ENCODE measurements around the gene OR2K2. TPM values are rescaled to one million over a fixed set of nuclear protein-coding genes. Genes with fewer than 3 reads are reported as not detected.

The OR2K2 gene
- total and polyA plus RNA-seq, 9 of the 15 experiments (the other 6 are each of a cell fraction or from before 2014, with no cell fraction given): not detected

GRCh38 chr9:111300140-111300735, 29.8 kb downstream of the OR2K2 start:
- no peaks in the 10 kb centered on the region for H3K79me2 ChIP-seq (ENCODE audit: control insufficient read depth, insufficient read depth, low read length)
- no peak overlapping the region for H3K9ac ChIP-seq (ENCODE audit: insufficient read depth in 1 of 2, low read depth in 2 of 2, low read length in 2 of 2)
- no peak overlapping the region for H3K4me2 ChIP-seq (ENCODE audit: insufficient read depth, low read length)
- H4K20me1 ChIP-seq (replicated peaks; ENCODE audit: control insufficient read depth, insufficient read depth, low read length): no peaks in the 10 kb centered on the region
- 0% methylated on average over 4 of the region's 4 CpGs for WGBS (ENCODE audit: insufficient coverage, low coverage, missing lambda C conversion rate)
- ChIA-PET POLR2A (no interaction called here), CTCF (ENCODE audit: low intra/inter-chr PET ratio) (interaction anchor here (0.6 kb wide), 1 partner anchor 1083 kb away, joined by 3 read pairs; no protein-coding TSS in a partner anchor)
- H3K9me3 ChIP-seq (replicated peaks; ENCODE audit: control insufficient read depth, insufficient read depth, low read depth, low read length): no peaks in the 10 kb centered on the region
- H3K4me1 ChIP-seq (replicated peaks in 1 of 2; ENCODE audit: control insufficient read depth in 2 of 2, insufficient read depth in 2 of 2, low read length in 2 of 2): no peaks in the 10 kb centered on the region
- in situ Hi-C loops (cut with MboI) (no loop called here), intact Hi-C loops (cut with micrococcal nuclease) (loop anchor here (10.0 kb wide), 3 partner anchors 665 to 1115 kb away; no protein-coding TSS in a partner anchor)
- no peaks in the 10 kb centered on the region for H3K36me3 ChIP-seq (ENCODE audit: control insufficient read depth, insufficient read depth, low read length)
- no peaks in the 10 kb centered on the region for H3K27me3 ChIP-seq (ENCODE audit: control insufficient read depth in 2 of 2, insufficient read depth in 2 of 2, low read length in 2 of 2)
- peak in 2 of 3 experiments; percentile 2 to 17; a peak in 1 of 6 replicates for TF ChIP-seq CTCF (IDR thresholded peaks at IDR 0.05 in 2 of 3, conservative IDR thresholded peaks at IDR 0.05 in 1 of 3; ENCODE audit: insufficient read depth in 2 of 3, low read depth in 1 of 3, low read length in 3 of 3)
- no peak for TF ChIP-seq YY1 (IDR thresholded peaks at IDR 0.05; ENCODE audit: borderline replicate concordance in 1 of 3, control insufficient read depth in 1 of 3, extremely low read depth in 1 of 3, insufficient read depth in 3 of 3, insufficient read length in 1 of 3, insufficient replicate concordance in 2 of 3, low read depth in 1 of 3, low read length in 2 of 3)
- TF ChIP-seq RAD21 (CRISPR knock-in tag; conservative IDR thresholded peaks at IDR 0.05 in 1 of 2, IDR thresholded peaks at IDR 0.05 in 1 of 2): 0 out of 4 replicates have a peak, but pooled peaks of 1 of the 2 experiments have one; percentile 15
- FAIRE-seq: no peak
- no peak overlapping the region for H3K4me3 ChIP-seq
- peak in 2 of 4 experiments; percentile 12 to 15 for DNase-seq (ENCODE audit: extremely low read depth in 1 of 4, low spot score in 3 of 4)
- H3K9me1 ChIP-seq (ENCODE audit: control insufficient read depth, insufficient read depth, low read length): no peaks in the 10 kb centered on the region
- no peak overlapping the region for H3K27ac ChIP-seq (ENCODE audit: extremely low read depth, low read depth, low read length)
- BruUV-seq (replicated peaks): no TSS peak
- no peak overlapping the region for H2AFZ ChIP-seq (ENCODE audit: low read depth, low read length)
- ATAC-seq: peak; percentile 59; the same call in 2 of the 3 replicates

Measured in K562 (cell line).